Measurements from ENCODE around the gene CHORDC1. TPM values are rescaled to one million over a fixed set of nuclear protein-coding genes. Genes with fewer than 3 reads are reported as not detected.

CHORDC1 gene
- total and polyA plus RNA-seq, 2 of the 13 experiments (the other 11 are each of a cell fraction or from before 2014, with no cell fraction given), result 19.1 to 73.5 TPM

- TF ChIP-seq NONO (IDR thresholded peaks at IDR 0.05) (no peak), NONO (CRISPR knock-in tag; conservative IDR thresholded peaks at IDR 0.05) (peak; percentile 81), KDM2A (CRISPR knock-in tag; IDR thresholded peaks at IDR 0.05; ENCODE audit: borderline replicate concordance, low read depth) (peak; percentile 87), ATF2 (CRISPR knock-in tag; IDR thresholded peaks at IDR 0.05) (0 out of 2 replicates have a peak, but pooled peaks have one; percentile 11), SNAI1 (CRISPR knock-in tag; IDR thresholded peaks at IDR 0.05; ENCODE audit: borderline replicate concordance) (no peak), ZHX1 (CRISPR knock-in tag; IDR thresholded peaks at IDR 0.05; ENCODE audit: low read depth) (peak; percentile 64; the same call in 1 of the 2 replicates), ZNF235 (CRISPR knock-in tag; IDR thresholded peaks at IDR 0.05; ENCODE audit: borderline replicate concordance) (0 out of 2 replicates have a peak, but pooled peaks have one; percentile 42), IRF2 (CRISPR knock-in tag; IDR thresholded peaks at IDR 0.05) (peak; percentile 57; the same call in 1 of the 2 replicates), HMGXB4 (CRISPR knock-in tag; IDR thresholded peaks at IDR 0.05; ENCODE audit: borderline replicate concordance in 1 of 2, low read depth in 1 of 2) (peak; percentile 82 to 88; a peak in 3 of 4 replicates), ZBTB46 (CRISPR knock-in tag; IDR thresholded peaks at IDR 0.05; ENCODE audit: borderline replicate concordance) (0 out of 2 replicates have a peak, but pooled peaks have one; percentile 61), HIVEP1 (CRISPR knock-in tag; IDR thresholded peaks at IDR 0.05) (0 out of 2 replicates have a peak, but pooled peaks have one; percentile 4), ARNT2 (CRISPR knock-in tag; IDR thresholded peaks at IDR 0.05; ENCODE audit: low read depth) (peak; percentile 61; the same call in 1 of the 2 replicates), KMT2B (CRISPR knock-in tag; IDR thresholded peaks at IDR 0.05) (peak; percentile 91), ZNF232 (CRISPR knock-in tag; IDR thresholded peaks at IDR 0.05; ENCODE audit: borderline replicate concordance) (no peak; the same call in 1 of the 2 replicates), ATF7-NPFF (CRISPR knock-in tag; IDR thresholded peaks at IDR 0.05; ENCODE audit: low read depth) (peak; percentile 94), POLR2G (IDR thresholded peaks at IDR 0.05; ENCODE audit: low read depth, low read length) (peak; percentile 90), KAT8 (CRISPR knock-in tag; IDR thresholded peaks at IDR 0.05) (peak; percentile 84), ZNF484 (CRISPR knock-in tag; IDR thresholded peaks at IDR 0.05; ENCODE audit: borderline replicate concordance, low read depth) (0 out of 2 replicates have a peak, but pooled peaks have one; percentile 43), ZNF350 (CRISPR knock-in tag; IDR thresholded peaks at IDR 0.05; ENCODE audit: borderline replicate concordance, low read depth) (peak; percentile 78), ETV5 (CRISPR knock-in tag; IDR thresholded peaks at IDR 0.05; ENCODE audit: borderline replicate concordance) (peak; percentile 79)
Observed at GRCh38 chr11:90222459-90223247, at the start of gene CHORDC1 (continued).
